H1 (cell line): ENCODE results near the gene PHKA2. TPM values are rescaled to one million over a fixed set of nuclear protein-coding genes. Genes with fewer than 3 reads are reported as not detected.

ENCODE experiments used
- MAFK ChIP-seq: IDR thresholded peaks from 2 replicates; pipeline ENCODE4 v1.6.1; 2012; ENCODE audit warnings: low read depth, mild to moderate bottlenecking, improper control_type of control experiment, low read length
- polyA plus RNA-seq, 7 experiments: library from polyadenylated mRNA; depleted of rRNA in 3 of 7; stranded (reverse) in 5 of 7; unstranded in 2 of 7; fragments of >200 nt in 5 of 7; fragments of 200-250 nt in 2 of 7; gene quantifications; 1 replicate in 5 of 7; 2 replicates in 1 of 7; 4 replicates in 1 of 7; pipeline versions ENCODE4 v1.2.1 to v1.2.3, GENCODE V29; 2011 to 2013; ENCODE audit warnings: missing spikeins in 2 of 7, mixed read lengths in 2 of 7
- total RNA-seq: library from RNA; stranded (reverse); fragmentation: NEBNext Ultra II Directional; extraction: Animal tissue kit (Norgen Biotek cat#: 25700); gene quantifications from 2 replicates; pipeline ENCODE4 v1.2.1, GENCODE V29; 2021

PHKA2 gene
- total and polyA plus RNA-seq, 2 of the 8 experiments (the other 6 are each of a cell fraction or from before 2014, with no cell fraction given) = 28.1 to 35.8 TPM

DNA sequence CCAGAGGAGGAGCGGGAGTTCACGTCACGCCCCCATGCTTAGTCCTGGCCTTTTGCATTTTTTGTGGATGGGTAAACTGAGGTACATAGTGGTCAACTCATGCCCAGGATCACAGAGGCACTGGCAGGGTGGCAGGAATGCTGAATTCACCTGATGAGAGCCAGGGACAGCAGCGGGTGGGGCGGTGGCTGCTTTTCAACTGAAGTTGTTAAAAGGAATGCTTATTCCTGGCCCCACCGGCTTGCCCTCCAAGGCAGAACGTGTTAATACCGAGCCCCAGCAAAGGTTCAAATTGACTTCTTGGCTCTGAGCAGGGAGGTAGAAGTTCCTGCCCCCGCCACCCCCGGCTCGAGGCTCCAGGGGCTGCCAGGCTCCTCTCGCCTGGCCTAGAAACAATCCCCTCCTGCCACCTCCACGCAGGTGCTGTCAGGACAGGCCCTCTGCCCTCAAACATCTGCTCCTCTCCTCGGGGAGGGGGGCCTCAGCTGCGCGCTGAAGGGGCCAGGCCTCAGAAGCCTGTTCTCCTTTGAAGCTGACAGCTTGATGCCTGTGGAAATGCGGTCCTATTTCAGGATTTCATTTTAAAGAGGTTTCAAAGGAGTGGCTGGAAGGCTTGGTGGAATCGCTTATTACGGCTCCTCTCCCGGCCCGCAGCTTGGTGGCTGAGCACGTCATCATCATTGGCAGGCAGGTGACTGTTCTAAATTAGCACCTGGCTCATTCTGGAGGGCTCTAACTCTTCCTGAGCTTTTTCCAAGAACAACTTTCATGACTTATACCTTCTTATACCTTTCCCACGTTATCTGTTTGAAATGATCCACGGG, 93.0 kb downstream of the PHKA2 start (continued):
- no peak for TF ChIP-seq MAFK
